B cell (primary cell): Measurements from ENCODE around the gene DNAJB1. TPM values are rescaled to one million over a fixed set of nuclear protein-coding genes. Genes with fewer than 3 reads are reported as not detected.
A peak's percentile ranks its signal among the peaks of the same experiment; 100 is the strongest.

Experiments used
- ATAC-seq: fragments of 200-7000 bp; cut with Tn5 transposase; one replicate; pipeline ENCODE4 v1.10.0; 2021; ENCODE audit warnings: low read depth, mild to moderate bottlenecking, moderate number of reproducible peaks, moderate library complexity
- CTCF ChIA-PET: fragments of 350-600 bp; sonication (Branson Sonifier 250); formaldehyde crosslinking; loops from one replicate; lab custom pipeline; 2021; ENCODE audit warnings: antibody characterized with exemption, inconsistent platforms; lab: Charles Lee
- POLR2A ChIA-PET: fragments of 350-600 bp; sonication (Branson Sonifier 250); formaldehyde crosslinking; loops from one replicate; lab custom pipeline; 2021; ENCODE audit warnings: antibody characterized with exemption; lab: Charles Lee
- DNase-seq: peaks from one replicate; pipeline ENCODE4 v3.0.0; 2013
- H2AFZ ChIP-seq: 2 replicates; pipeline ENCODE4 v1.6.1; 2012; ENCODE audit warnings: mild to moderate bottlenecking, low read depth, low read length; ENCODE audit not compliant: insufficient read depth, poor library complexity, severe bottlenecking
- H3K27ac ChIP-seq, 2 donors: 1 replicate in 1 of 2; 2 replicates in 1 of 2; pipeline ENCODE4 v1.5.1; 2012 to 2013; ENCODE audit warnings: low read length in 2 of 2, mild to moderate bottlenecking in 2 of 2, moderate library complexity in 1 of 2
- H3K27me3 ChIP-seq, 4 experiments: fragments of 200-600 bp in 1 of 4; sonication (generic) in 1 of 4; replicated peaks in 1 of 4; 1 replicate in 2 of 4; 2 replicates in 2 of 4; pipeline versions ENCODE4 v1.6.1 to v1.7.0; 2013 to 2016; ENCODE audit warnings: low read length in 3 of 4, mild to moderate bottlenecking in 2 of 4, mixed read lengths in 1 of 4, moderate library complexity in 1 of 4; ENCODE audit not compliant: insufficient read depth in 4 of 4, control insufficient read depth in 3 of 4; ENCODE audit errors: control extremely low read depth in 1 of 4
- H3K36me3 ChIP-seq, 2 experiments: replicated peaks in 1 of 2; 1 replicate in 1 of 2; 2 replicates in 1 of 2; pipeline versions ENCODE4 v1.6.1 to v1.7.1; 2013; ENCODE audit warnings: low read length in 1 of 2; ENCODE audit not compliant: insufficient read depth in 2 of 2, control insufficient read depth in 1 of 2; ENCODE audit errors: control extremely low read depth in 1 of 2, extremely low read depth in 1 of 2
- H3K4me1 ChIP-seq, 2 donors: fragments of 200-600 bp in 1 of 2; sonication (generic) in 1 of 2; 1 replicate in 1 of 2; 2 replicates in 1 of 2; pipeline versions ENCODE4 v1.5.1 to v1.6.1; 2013 to 2017; ENCODE audit warnings: low read length in 2 of 2; ENCODE audit not compliant: control insufficient read depth in 2 of 2, insufficient read depth in 2 of 2
- H3K4me2 ChIP-seq: replicated peaks from 2 replicates; pipeline ENCODE3; 2012; ENCODE audit warnings: mild to moderate bottlenecking, low read depth, low read length; ENCODE audit not compliant: poor library complexity, severe bottlenecking
- H3K4me3 ChIP-seq, 5 experiments: fragments of 200-600 bp in 1 of 5; sonication (generic) in 1 of 5; 1 replicate in 3 of 5; 2 replicates in 2 of 5; pipeline versions ENCODE4 v1.5.1 to v1.7.0; 2011 to 2016; ENCODE audit warnings: low read length in 4 of 5, mild to moderate bottlenecking in 4 of 5, low read depth in 2 of 5, control low read depth in 1 of 5, moderate library complexity in 1 of 5; ENCODE audit not compliant: insufficient read depth in 1 of 5; ENCODE audit errors: control extremely low read depth in 1 of 5, extremely low read depth in 1 of 5
- H3K79me2 ChIP-seq: fragments of 200-600 bp; sonication (generic); one replicate; pipeline ENCODE4 v1.6.0; 2016; ENCODE audit warnings: low read length; ENCODE audit not compliant: control insufficient read depth, insufficient read depth
- H3K9ac ChIP-seq: fragments of 200-600 bp; sonication (generic); 2 replicates; pipeline ENCODE4 v1.6.1; 2017; ENCODE audit warnings: mild to moderate bottlenecking, low read length, moderate library complexity
- H3K9me3 ChIP-seq, 3 donors: one replicate each; pipeline versions ENCODE4 v1.6.1 to v1.7.1; 2013; ENCODE audit warnings: low read length in 2 of 3; ENCODE audit not compliant: control insufficient read depth in 2 of 3, insufficient read depth in 1 of 3; ENCODE audit errors: control extremely low read depth in 1 of 3
- H4K20me1 ChIP-seq: 2 replicates; pipeline ENCODE4 v1.6.0; 2012; ENCODE audit warnings: mild to moderate bottlenecking, low read length; ENCODE audit not compliant: insufficient read depth, control insufficient read depth, poor library complexity, severe bottlenecking
- H3K27ac Mint-ChIP-seq: one replicate; pipeline ENCODE4 v1.8.0; 2021; ENCODE audit warnings: mixed read lengths
- H3K27me3 Mint-ChIP-seq: one replicate; pipeline ENCODE4 v1.8.0; 2021; ENCODE audit warnings: mixed read lengths
- H3K4me1 Mint-ChIP-seq: one replicate; pipeline ENCODE4 v1.8.0; 2021; ENCODE audit warnings: mixed read lengths
- H3K4me3 Mint-ChIP-seq: one replicate; pipeline ENCODE4 v1.8.0; 2021; ENCODE audit warnings: mixed read lengths
- H3K9me3 Mint-ChIP-seq: one replicate; pipeline ENCODE4 v1.8.0; 2022; ENCODE audit warnings: mixed read lengths; ENCODE audit not compliant: insufficient read depth
- EZH2 ChIP-seq: IDR thresholded peaks from 2 replicates; pipeline ENCODE4 v1.6.1; 2012; ENCODE audit warnings: borderline replicate concordance, low read depth, mild to moderate bottlenecking, moderate library complexity, low read length; ENCODE audit not compliant: insufficient read depth, poor library complexity, severe bottlenecking
- WGBS: methylation state at CpG from one replicate; pipeline ENCODE4 v1.1.5; 2013; ENCODE audit warnings: missing lambda C conversion rate; ENCODE audit not compliant: insufficient coverage; 5-methylcytosine and 5-hydroxymethylcytosine counted together
- intact Hi-C: fragments of 100-400 bp; cut with micrococcal nuclease; formaldehyde crosslinking; loops from one replicate; pipeline ENCODE4 v1.10.0; 2022
- polyA plus RNA-seq: library from polyadenylated mRNA; depleted of rRNA; stranded (reverse); fragments of >200 nt; gene quantifications from 2 replicates; pipeline ENCODE4 v1.2.3, GENCODE V29; 2012
- total RNA-seq, 2 donors: library from RNA; stranded (reverse); fragments of 120-200 nt in 1 of 2; gene quantifications; 1 replicate in 1 of 2; 2 replicates in 1 of 2; pipeline versions ENCODE4 v1.2.3 to v1.2.4, GENCODE V29; 2013 to 2022
- TF ChIP-seq, protein P1 (sequence below): fragments of 200-600 bp; IDR thresholded peaks from one replicate; pipeline ENCODE4 v1.8.0; 2022; ENCODE audit warnings: antibody characterized with exemption, mild to moderate bottlenecking

The DNAJB1 gene
- total and polyA plus RNA-seq, 2 donors (not counting 1 experiment from before 2014, with no cell fraction given), result 72.8 to 194 TPM

DNA sequence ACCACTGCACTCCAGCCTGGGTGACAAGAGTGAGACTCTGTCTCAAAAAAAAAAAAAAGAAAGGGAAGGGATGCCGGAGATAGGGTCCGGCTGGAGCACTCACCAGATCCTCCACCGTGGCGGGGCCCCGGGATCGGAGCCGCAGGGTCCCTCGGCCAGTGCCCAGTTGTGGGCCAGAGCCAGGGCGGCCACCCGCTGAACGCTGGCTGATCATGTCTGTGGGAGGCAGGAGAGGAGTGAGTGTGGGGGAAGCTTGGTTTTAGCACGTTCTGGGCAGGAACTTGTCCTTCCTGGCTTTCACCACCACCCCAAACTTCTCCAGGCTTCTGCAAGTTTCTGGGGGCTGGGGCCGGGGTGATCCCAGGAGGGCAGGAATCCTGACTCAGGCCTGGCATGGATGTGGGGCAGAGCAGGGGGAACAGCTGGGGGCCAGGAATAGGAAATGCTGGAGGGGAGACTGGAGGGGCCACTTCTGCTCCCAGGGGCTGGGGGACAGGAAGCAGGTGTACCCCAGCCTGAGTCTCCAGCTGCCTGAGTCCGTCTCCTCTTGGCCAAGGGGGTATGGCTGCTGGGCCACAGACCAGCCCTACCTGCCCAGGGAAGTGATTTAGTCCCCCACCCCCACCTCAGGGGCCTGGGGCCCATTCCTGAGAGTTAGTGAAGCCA, 38.8 kb downstream of the DNAJB1 start:
- Histone ChIP-seq H3K9ac (no peak overlapping the region), H3K27me3 (peaks cover 0 to 14% (median 7%) of the 10 kb centered on the region in 4 experiments), H3K9me3 (no peaks in the 10 kb centered on the region), H3K27ac (no peak overlapping the region), H3K4me2 (no peak overlapping the region), H3K4me1 (peaks cover 14 to 15% of the 10 kb centered on the region in 2 donors), H3K4me3 (no peak overlapping the region), H3K79me2 (no peaks in the 10 kb centered on the region), H2AFZ (no peak overlapping the region), H4K20me1 (no peaks in the 10 kb centered on the region), H3K36me3 (no peaks in the 10 kb centered on the region)
- CTCF ChIA-PET, result interaction anchor here (0.6 to 3.0 kb wide), 21 partner anchors 8 to 1182 kb away, joined by 3 to 15 read pairs (median 4); partner anchors contain the start of genes ASF1B and GIPC1
- TF ChIP-seq, protein P1, sequence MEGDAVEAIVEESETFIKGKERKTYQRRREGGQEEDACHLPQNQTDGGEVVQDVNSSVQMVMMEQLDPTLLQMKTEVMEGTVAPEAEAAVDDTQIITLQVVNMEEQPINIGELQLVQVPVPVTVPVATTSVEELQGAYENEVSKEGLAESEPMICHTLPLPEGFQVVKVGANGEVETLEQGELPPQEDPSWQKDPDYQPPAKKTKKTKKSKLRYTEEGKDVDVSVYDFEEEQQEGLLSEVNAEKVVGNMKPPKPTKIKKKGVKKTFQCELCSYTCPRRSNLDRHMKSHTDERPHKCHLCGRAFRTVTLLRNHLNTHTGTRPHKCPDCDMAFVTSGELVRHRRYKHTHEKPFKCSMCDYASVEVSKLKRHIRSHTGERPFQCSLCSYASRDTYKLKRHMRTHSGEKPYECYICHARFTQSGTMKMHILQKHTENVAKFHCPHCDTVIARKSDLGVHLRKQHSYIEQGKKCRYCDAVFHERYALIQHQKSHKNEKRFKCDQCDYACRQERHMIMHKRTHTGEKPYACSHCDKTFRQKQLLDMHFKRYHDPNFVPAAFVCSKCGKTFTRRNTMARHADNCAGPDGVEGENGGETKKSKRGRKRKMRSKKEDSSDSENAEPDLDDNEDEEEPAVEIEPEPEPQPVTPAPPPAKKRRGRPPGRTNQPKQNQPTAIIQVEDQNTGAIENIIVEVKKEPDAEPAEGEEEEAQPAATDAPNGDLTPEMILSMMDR, result no peak
- no peak for TF ChIP-seq EZH2
- H3K27me3 Mint-ChIP-seq, result peaks cover 18% of the 10 kb centered on the region
- no peak overlapping the region for H3K27ac Mint-ChIP-seq
- no peak for ATAC-seq
- intact Hi-C loops, result no loop called here
- no peaks in the 10 kb centered on the region for H3K9me3 Mint-ChIP-seq
- peak; percentile 22 for DNase-seq
- peaks cover 13% of the 10 kb centered on the region for H3K4me1 Mint-ChIP-seq
- 68% methylated on average over 4 of the region's 14 CpGs for WGBS
- POLR2A ChIA-PET, result interaction anchor here (0.9 kb wide), 1 partner anchor 343 kb away, joined by 3 read pairs; the partner anchor contains the start of gene ASF1B
- no peak overlapping the region for H3K4me3 Mint-ChIP-seq

DNA sequence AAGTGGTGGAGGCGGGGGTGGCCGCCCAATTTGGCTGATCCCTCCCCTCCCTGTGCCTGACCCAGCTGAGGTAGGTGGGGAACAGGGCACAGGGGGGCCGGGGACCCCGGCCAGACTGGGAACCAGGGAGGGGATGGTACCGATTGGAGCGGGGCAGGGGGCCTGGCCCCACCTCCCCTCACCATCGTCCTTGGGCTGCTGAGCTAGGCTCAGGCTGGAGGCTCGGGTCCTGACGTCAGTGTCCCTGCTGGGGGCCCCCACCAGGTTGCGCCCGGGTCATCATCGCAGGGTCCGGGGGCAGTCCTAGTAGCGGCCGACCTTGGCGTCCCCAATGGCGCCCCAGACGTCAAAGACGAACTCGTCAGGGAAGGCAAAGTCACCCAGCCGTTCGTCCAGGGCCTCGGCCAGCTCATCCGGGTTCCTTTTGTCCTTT, 40.1 kb downstream of the DNAJB1 start:
- ATAC-seq, result no peak
- H3K79me2 ChIP-seq, result no peaks in the 10 kb centered on the region
- POLR2A ChIA-PET, result interaction anchor here (0.6 kb wide), 1 partner anchor 21 kb away, joined by 7 read pairs; no protein-coding TSS in a partner anchor
- Mint-ChIP-seq H3K4me3 (no peak overlapping the region), H3K9me3 (no peaks in the 10 kb centered on the region), H3K27ac (no peak overlapping the region), H3K4me1 (peaks cover 17% of the 10 kb centered on the region), H3K27me3 (peaks cover 22% of the 10 kb centered on the region)
- no peak overlapping the region for H2AFZ ChIP-seq
- H3K9ac ChIP-seq, result no peak overlapping the region
- TF ChIP-seq, protein P1, result no peak
- TF ChIP-seq EZH2, result no peak
- no peak overlapping the region for H3K27ac ChIP-seq
- H3K9me3 ChIP-seq, result no peaks in the 10 kb centered on the region
- H3K36me3 ChIP-seq, result no peaks in the 10 kb centered on the region
- no peak for DNase-seq
- peaks cover 17 to 19% of the 10 kb centered on the region in 2 donors for H3K4me1 ChIP-seq
- no peak overlapping the region for H3K4me2 ChIP-seq
- CTCF ChIA-PET, result interaction anchor here (0.6 to 3.0 kb wide), 6 partner anchors 9 to 842 kb away, joined by 3 to 13 read pairs (median 4); partner anchors contain the start of gene ASF1B
- WGBS, result 96% methylated on average over 21 of the region's 24 CpGs
- H4K20me1 ChIP-seq, result no peaks in the 10 kb centered on the region
- no peak overlapping the region for H3K4me3 ChIP-seq
- intact Hi-C loops, result no loop called here
- peaks cover 0 to 19% (median 10%) of the 10 kb centered on the region in 4 experiments for H3K27me3 ChIP-seq
